ENCODE data around the gene TEFM. TPM values are rescaled to one million over a fixed set of nuclear protein-coding genes. Genes with fewer than 3 reads are reported as not detected.

Gene TEFM
- total RNA-seq, 1 experiment from 2014 or later: 11.7 TPM

- H3K27ac ChIP-seq (ENCODE audit: insufficient read length, low read depth, low read length): no peak overlapping the region
- no peak overlapping the region for H3K9ac ChIP-seq (ENCODE audit: extremely low read depth, insufficient read length, low read length)
- H3K23ac ChIP-seq (ENCODE audit: insufficient read length, low read depth, low read length): no peak overlapping the region
- H2BK15ac ChIP-seq (ENCODE audit: low read depth, low read length): no peak overlapping the region
- no peak overlapping the region for H3K14ac ChIP-seq (ENCODE audit: insufficient read depth, low read length)
- Mint-ChIP-seq H3K4me3 (no peak overlapping the region), H3K9me3 (no peaks in the 10 kb centered on the region), H3K36me3 (ENCODE audit: insufficient read depth in 1 of 3, low read depth in 3 of 3) (no peaks in the 10 kb centered on the region), H3K4me1 (no peaks in the 10 kb centered on the region), H3K27ac (no peak overlapping the region), H3K27me3 (ENCODE audit: low read depth) (peaks cover 32% of the 10 kb centered on the region)
- H3K79me2 ChIP-seq (ENCODE audit: insufficient read depth, low read length): no peaks in the 10 kb centered on the region
- H2BK120ac ChIP-seq (ENCODE audit: low read depth, low read length, poor library complexity, severe bottlenecking): no peak overlapping the region
- no CpG with 5 or more reads among the region's 3 CpGs for WGBS (ENCODE audit: extremely low coverage, insufficient read length, low lambda C conversion rate)
- H3T11ph ChIP-seq (ENCODE audit: low read length): no peak overlapping the region
- no peaks in the 10 kb centered on the region for H3K9me3 ChIP-seq (ENCODE audit: control insufficient read depth, low read depth, low read length)
- H2BK12ac ChIP-seq (ENCODE audit: insufficient read length, low read depth, low read length): no peak overlapping the region
- H2AK5ac ChIP-seq (ENCODE audit: insufficient read length, low read length): no peak overlapping the region
- no peak overlapping the region for H4K5ac ChIP-seq (ENCODE audit: insufficient read length, low read depth, low read length)
- no peak overlapping the region for H4K8ac ChIP-seq (replicated peaks; ENCODE audit: insufficient read length, low read depth, low read length)
- no peak overlapping the region for H4K91ac ChIP-seq (ENCODE audit: insufficient read length, low read depth, low read length)
- TF ChIP-seq CTCF (conservative IDR thresholded peaks at IDR 0.05): no peak
- no peaks in the 10 kb centered on the region for H3K79me1 ChIP-seq (ENCODE audit: insufficient read depth, low read depth, low read length, poor library complexity, severe bottlenecking)
- H2BK5ac ChIP-seq (ENCODE audit: insufficient read length, low read length): no peak overlapping the region
- H3K18ac ChIP-seq (ENCODE audit: insufficient read length, low read depth, low read length): no peak overlapping the region
- H3K27me3 ChIP-seq (ENCODE audit: insufficient read depth, low read length): no peaks in the 10 kb centered on the region; the same call in 1 of the 2 replicates
- DNase-seq: no peak
- H4K20me1 ChIP-seq (ENCODE audit: control insufficient read depth, insufficient read depth, insufficient read length): no peaks in the 10 kb centered on the region
- no peak overlapping the region for H2BK20ac ChIP-seq (ENCODE audit: low read depth, low read length, poor library complexity, severe bottlenecking)
- no peak overlapping the region for H2AFZ ChIP-seq (ENCODE audit: low read length)
- H3K4me2 ChIP-seq (ENCODE audit: insufficient read depth, insufficient read length, low read length): no peak overlapping the region
- H3K4ac ChIP-seq (ENCODE audit: low read depth, low read length): no peak overlapping the region
- no peaks in the 10 kb centered on the region for H3K23me2 ChIP-seq (ENCODE audit: insufficient read length, low read depth, low read length, poor library complexity, severe bottlenecking)
- H3K4me1 ChIP-seq (ENCODE audit: insufficient read depth, low read length): no peaks in the 10 kb centered on the region
- no peak overlapping the region for H3K56ac ChIP-seq (ENCODE audit: insufficient read length, low read depth, low read length)
These were observed 22.5 kb upstream of the TEFM start for GRCh38 chr17:30928584-30928983.

All from H9 (cell line).